CD14-positive monocyte (primary cell): ENCODE data around the gene KLHL22. TPM values are rescaled to one million over a fixed set of nuclear protein-coding genes. Genes with fewer than 3 reads are reported as not detected.

Source experiments
- DNase-seq, 3 donors: peaks; one replicate each; pipeline ENCODE4 v3.0.0-alpha.2; 2011 to 2022
- H2AFZ ChIP-seq: 2 replicates; pipeline ENCODE4 v1.6.0; 2012; ENCODE audit warnings: mild to moderate bottlenecking, low read depth, low read length, inconsistent platforms; ENCODE audit not compliant: insufficient read depth, poor library complexity, severe bottlenecking
- H3K27ac ChIP-seq, 2 donors: 1 replicate in 1 of 2; 2 replicates in 1 of 2; pipeline ENCODE4 v1.5.1; 2012 to 2013; ENCODE audit warnings: low read length in 2 of 2, control low read depth in 1 of 2, inconsistent platforms in 1 of 2, low read depth in 1 of 2, mild to moderate bottlenecking in 1 of 2
- H3K27me3 ChIP-seq, 2 donors: one replicate each; pipeline versions ENCODE4 v1.6.0 to v1.6.1; 2011 to 2013; ENCODE audit warnings: low read length in 2 of 2; ENCODE audit not compliant: control insufficient read depth in 2 of 2, insufficient read depth in 2 of 2
- H3K36me3 ChIP-seq, 2 donors: replicated peaks in 1 of 2; 1 replicate in 1 of 2; 2 replicates in 1 of 2; pipeline versions ENCODE4 v1.5.1 to v1.6.1; 2012 to 2013; ENCODE audit warnings: low read length in 2 of 2, control low read depth in 1 of 2, inconsistent platforms in 1 of 2, mild to moderate bottlenecking in 1 of 2; ENCODE audit not compliant: insufficient read depth in 2 of 2, control insufficient read depth in 1 of 2
- H3K4me1 ChIP-seq, 2 donors: 1 replicate in 1 of 2; 2 replicates in 1 of 2; pipeline versions ENCODE4 v1.5.1 to v1.6.1; 2012 to 2013; ENCODE audit warnings: low read length in 2 of 2, control low read depth in 1 of 2, inconsistent platforms in 1 of 2, mild to moderate bottlenecking in 1 of 2, moderate library complexity in 1 of 2; ENCODE audit not compliant: insufficient read depth in 2 of 2, control insufficient read depth in 1 of 2
- H3K4me2 ChIP-seq: replicated peaks from 2 replicates; pipeline ENCODE3; 2012; ENCODE audit warnings: low read length, moderate library complexity, mild to moderate bottlenecking; ENCODE audit not compliant: poor library complexity, severe bottlenecking; ENCODE audit errors: extremely low read depth
- H3K4me3 ChIP-seq, 3 experiments: fragments of 200-600 bp in 1 of 3; sonication (generic) in 1 of 3; replicated peaks in 1 of 3; 1 replicate in 2 of 3; 2 replicates in 1 of 3; pipeline ENCODE4 v1.5.1; 2011 to 2013; ENCODE audit warnings: low read length in 3 of 3, mild to moderate bottlenecking in 3 of 3, control low read depth in 2 of 3, low read depth in 2 of 3, inconsistent platforms in 1 of 3, moderate library complexity in 1 of 3
- H3K79me2 ChIP-seq: 2 replicates; pipeline ENCODE4 v1.6.0; 2012; ENCODE audit warnings: mild to moderate bottlenecking, control low read depth, inconsistent platforms, low read length, moderate library complexity; ENCODE audit not compliant: insufficient read depth
- H3K9ac ChIP-seq: 2 replicates; pipeline ENCODE4 v1.6.0; 2017; ENCODE audit warnings: low read length, mild to moderate bottlenecking; ENCODE audit not compliant: insufficient read depth, poor library complexity, severe bottlenecking
- H3K9me3 ChIP-seq, 2 donors: replicated peaks in 1 of 2; 1 replicate in 1 of 2; 2 replicates in 1 of 2; pipeline versions ENCODE4 v1.5.1 to v1.6.1; 2012 to 2013; ENCODE audit warnings: low read length in 2 of 2, control low read depth in 1 of 2; ENCODE audit not compliant: control insufficient read depth in 1 of 2, insufficient read depth in 1 of 2
- H4K20me1 ChIP-seq: 2 replicates; pipeline ENCODE4 v1.6.0; 2012; ENCODE audit warnings: mild to moderate bottlenecking, low read length, control low read depth, moderate library complexity; ENCODE audit not compliant: insufficient read depth
- H3K27ac Mint-ChIP-seq, 7 donors: one replicate each; pipeline ENCODE4 v1.8.0; 2020; ENCODE audit warnings: mild to moderate bottlenecking in 7 of 7, mixed read lengths in 7 of 7, moderate library complexity in 6 of 7, inconsistent platforms in 2 of 7
- H3K27me3 Mint-ChIP-seq, 3 donors: one replicate each; pipeline ENCODE4 v1.8.0; 2021 to 2022; ENCODE audit warnings: low read depth in 3 of 3, mild to moderate bottlenecking in 3 of 3, mixed read lengths in 3 of 3, moderate library complexity in 3 of 3, inconsistent platforms in 1 of 3
- H3K36me3 Mint-ChIP-seq, 2 donors: one replicate each; pipeline ENCODE4 v1.8.0; 2020; ENCODE audit warnings: mixed read lengths in 2 of 2, inconsistent platforms in 1 of 2, mild to moderate bottlenecking in 1 of 2
- H3K4me1 Mint-ChIP-seq: one replicate; pipeline ENCODE4 v1.8.0; 2020; ENCODE audit warnings: mild to moderate bottlenecking, mixed read lengths
- H3K4me3 Mint-ChIP-seq, 2 donors: one replicate each; pipeline ENCODE4 v1.8.0; 2020; ENCODE audit warnings: mild to moderate bottlenecking in 2 of 2, mixed read lengths in 2 of 2, moderate library complexity in 1 of 2
- H3K9me3 Mint-ChIP-seq, 7 donors: one replicate each; pipeline ENCODE4 v1.8.0; 2020 to 2022; ENCODE audit warnings: mixed read lengths in 7 of 7, mild to moderate bottlenecking in 6 of 7, moderate library complexity in 6 of 7, inconsistent platforms in 2 of 7
- WGBS: methylation state at CpG from one replicate; pipeline ENCODE4 v1.1.5; 2013; ENCODE audit warnings: missing lambda C conversion rate; ENCODE audit not compliant: insufficient coverage; 5-methylcytosine and 5-hydroxymethylcytosine counted together
- intact Hi-C, 2 donors: fragments of 100-400 bp; cut with micrococcal nuclease; formaldehyde crosslinking; loops; one replicate each; pipeline versions ENCODE4 v1.15.0 to v1.15.1; 2023
- polyA plus RNA-seq, 3 donors: library from polyadenylated mRNA; depleted of rRNA in 1 of 3; unstranded in 2 of 3; stranded (reverse) in 1 of 3; fragments of 300-500 nt in 2 of 3; fragments of >200 nt in 1 of 3; fragmentation: Illumina TruSeq in 2 of 3; gene quantifications; 1 replicate in 2 of 3; 2 replicates in 1 of 3; pipeline ENCODE4 v1.2.3, GENCODE V29; 2012 to 2021
- TF ChIP-seq, protein P1 (sequence below): fragments of 200-600 bp; IDR thresholded peaks from one replicate; pipeline ENCODE4 v1.8.0; 2022; ENCODE audit warnings: antibody characterized with exemption, mild to moderate bottlenecking

The KLHL22 gene
- polyA plus RNA-seq, 3 donors = 7.8 to 15.6 (median 9.2) TPM

DNA sequence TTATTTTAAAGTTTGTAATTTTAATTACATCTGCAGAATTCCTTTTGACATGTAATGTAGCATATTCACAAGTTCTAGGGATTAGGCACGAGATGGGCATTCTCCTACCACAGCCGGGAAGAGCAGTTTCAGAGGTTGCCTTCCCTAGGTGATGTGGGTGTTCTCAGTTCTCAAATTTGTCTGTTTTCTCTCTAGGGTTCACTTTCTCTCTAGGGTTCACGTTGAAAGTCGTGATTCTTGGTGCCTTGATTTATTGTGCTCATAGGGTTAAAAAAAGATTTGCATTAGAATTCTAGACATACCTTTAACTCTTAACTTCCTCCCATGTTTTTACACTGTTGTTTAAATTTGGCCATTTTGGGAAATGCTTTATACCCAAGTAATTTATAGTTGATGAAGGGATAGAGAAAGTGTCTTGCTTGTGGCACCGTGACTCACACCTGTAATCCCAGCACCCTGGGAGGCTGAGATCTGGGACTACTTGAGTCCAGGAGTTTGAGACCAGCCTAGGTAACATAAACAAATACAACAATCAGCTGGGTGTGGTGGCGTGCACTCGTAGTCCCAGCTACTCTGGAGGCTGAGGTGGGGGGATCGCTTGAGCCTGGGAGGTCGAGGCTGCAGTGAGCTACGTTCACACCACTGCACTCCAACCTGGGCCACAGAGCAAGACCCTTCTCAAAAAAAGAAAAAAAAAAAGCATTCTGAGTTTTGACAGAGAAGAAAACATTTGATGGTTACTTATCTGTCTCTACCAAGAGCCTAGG, 15.4 kb upstream of the KLHL22 start:
- peaks cover 87% of the 10 kb centered on the region for H3K79me2 ChIP-seq
- Mint-ChIP-seq H3K27ac (peak overlapping the region in 6 of 7 donors; percentile 46 to 99 (median 86)), H3K4me3 (no peak overlapping the region), H3K27me3 (peaks cover 0 to 2% (median 0%) of the 10 kb centered on the region in 3 donors), H3K4me1 (peaks cover 55% of the 10 kb centered on the region), H3K36me3 (peaks cover 15 to 24% of the 10 kb centered on the region in 2 donors), H3K9me3 (no peaks in the 10 kb centered on the region)
- DNase-seq = no peak
- no peak overlapping the region for H2AFZ ChIP-seq
- no peak overlapping the region for H3K4me2 ChIP-seq
- peaks cover 76% of the 10 kb centered on the region for H4K20me1 ChIP-seq
- TF ChIP-seq, protein P1, sequence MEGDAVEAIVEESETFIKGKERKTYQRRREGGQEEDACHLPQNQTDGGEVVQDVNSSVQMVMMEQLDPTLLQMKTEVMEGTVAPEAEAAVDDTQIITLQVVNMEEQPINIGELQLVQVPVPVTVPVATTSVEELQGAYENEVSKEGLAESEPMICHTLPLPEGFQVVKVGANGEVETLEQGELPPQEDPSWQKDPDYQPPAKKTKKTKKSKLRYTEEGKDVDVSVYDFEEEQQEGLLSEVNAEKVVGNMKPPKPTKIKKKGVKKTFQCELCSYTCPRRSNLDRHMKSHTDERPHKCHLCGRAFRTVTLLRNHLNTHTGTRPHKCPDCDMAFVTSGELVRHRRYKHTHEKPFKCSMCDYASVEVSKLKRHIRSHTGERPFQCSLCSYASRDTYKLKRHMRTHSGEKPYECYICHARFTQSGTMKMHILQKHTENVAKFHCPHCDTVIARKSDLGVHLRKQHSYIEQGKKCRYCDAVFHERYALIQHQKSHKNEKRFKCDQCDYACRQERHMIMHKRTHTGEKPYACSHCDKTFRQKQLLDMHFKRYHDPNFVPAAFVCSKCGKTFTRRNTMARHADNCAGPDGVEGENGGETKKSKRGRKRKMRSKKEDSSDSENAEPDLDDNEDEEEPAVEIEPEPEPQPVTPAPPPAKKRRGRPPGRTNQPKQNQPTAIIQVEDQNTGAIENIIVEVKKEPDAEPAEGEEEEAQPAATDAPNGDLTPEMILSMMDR = no peak
- no peaks in the 10 kb centered on the region for H3K27me3 ChIP-seq
- intact Hi-C loops = no loop called here
- H3K9me3 ChIP-seq = no peaks in the 10 kb centered on the region
- H3K36me3 ChIP-seq = peaks cover 9 to 36% of the 10 kb centered on the region in 2 donors
- peak overlapping the region in 1 of 2 donors; percentile 98 for H3K27ac ChIP-seq
- no peak overlapping the region for H3K9ac ChIP-seq
- H3K4me3 ChIP-seq = no peak overlapping the region
- H3K4me1 ChIP-seq = peaks cover 28 to 42% of the 10 kb centered on the region in 2 donors
- no CpG with 5 or more reads among the region's 10 CpGs for WGBS

- H3K9ac ChIP-seq = peak overlapping the region; percentile 55
- DNase-seq = peak; percentile 88 to 95 (median 92)
- H3K4me1 ChIP-seq = peaks cover 28 to 42% of the 10 kb centered on the region in 2 donors
- no peaks in the 10 kb centered on the region for H3K9me3 Mint-ChIP-seq
- intact Hi-C loops = loop anchor here in 1 of 2 donors (2.0 kb wide), 1 partner anchor 15 kb away; the partner anchor contains the start of gene KLHL22
- TF ChIP-seq, protein P1 = no peak
- H3K4me2 ChIP-seq = peak overlapping the region; percentile 99
- H2AFZ ChIP-seq = no peak overlapping the region
- H3K79me2 ChIP-seq = peaks cover 73% of the 10 kb centered on the region
- peaks cover 0 to 2% (median 2%) of the 10 kb centered on the region in 3 donors for H3K27me3 Mint-ChIP-seq
- 0% methylated on average over 2 of the region's 7 CpGs for WGBS
- peaks cover 4 to 27% of the 10 kb centered on the region in 2 donors for H3K36me3 ChIP-seq
- H3K27ac Mint-ChIP-seq = peak overlapping the region; percentile 96 to 99 (median 98)
- peaks cover 63% of the 10 kb centered on the region for H4K20me1 ChIP-seq
- peak overlapping the region; percentile 96 to 98 for H3K4me3 Mint-ChIP-seq
- H3K36me3 Mint-ChIP-seq = peaks cover 9 to 20% of the 10 kb centered on the region in 2 donors
- H3K27me3 ChIP-seq = no peaks in the 10 kb centered on the region
- peaks cover 54% of the 10 kb centered on the region for H3K4me1 Mint-ChIP-seq
- peak overlapping the region; percentile 80 to 98 for H3K27ac ChIP-seq
- H3K4me3 ChIP-seq = peak overlapping the region; percentile 91 to 99 (median 96)
- H3K9me3 ChIP-seq = no peaks in the 10 kb centered on the region
Observed at GRCh38 chr22:20509344-20510047, 13.9 kb upstream of the KLHL22 start.
